Heart left ventricle (tissue), 13 donors: Measurements from ENCODE around the gene GOLGA6D.

Source experiments
- POLR2A ChIP-seq, 2 donors: fragments of 450-650 bp; IDR thresholded peaks; one replicate each; pipeline ENCODE4 v1.6.1; 2017; ENCODE audit warnings: antibody characterized with exemption in 2 of 2, mild to moderate bottlenecking in 2 of 2, moderate library complexity in 2 of 2
- TF ChIP-seq, protein P1 (sequence below), 12 donors: fragments of 200-600 bp; sonication (generic) in 4 of 12; IDR thresholded peaks; one replicate each; pipeline versions ENCODE4 v1.5.0 to v1.8.0; 2018 to 2022; ENCODE audit warnings: antibody characterized with exemption in 12 of 12, mild to moderate bottlenecking in 5 of 12
- donor health status: ischemic (EF 13 %, LVEDD 7.1; RV severe dilation, severe dysfunction).
- donor health status: DM: no; HTN: yes; CAD: no.
- donor health status: DM: no; HTN: no; CAD: no.
- donor health status: ischemic (EF 25% LVEDD 6.9; RV normal size, moderate dysfunction).
- donor health status: ischemic (EF 25% LVEDD 5.7; RV mildly dilated, moderate dysfunction).
- donor health status: ischemic (EF 35%, LVEDD 5.7; RV mildly dilated, moderate dysfunction).
- donor health status: nonischemic (EF 11% LVEDD 7.7; RV severe dilation, severe dysfunction).
- donor health status: DM: yes; HTN: yes; CAD: no.
- donor health status: PGD.
- donor health status: ischemic (EF 29% LVEDD 5.4; RV normal size, mild dysfunction).
- donor health status: nonischemic (EF 23%, LVEDD 6.1; RV moderate dilation, normal function).

DNA sequence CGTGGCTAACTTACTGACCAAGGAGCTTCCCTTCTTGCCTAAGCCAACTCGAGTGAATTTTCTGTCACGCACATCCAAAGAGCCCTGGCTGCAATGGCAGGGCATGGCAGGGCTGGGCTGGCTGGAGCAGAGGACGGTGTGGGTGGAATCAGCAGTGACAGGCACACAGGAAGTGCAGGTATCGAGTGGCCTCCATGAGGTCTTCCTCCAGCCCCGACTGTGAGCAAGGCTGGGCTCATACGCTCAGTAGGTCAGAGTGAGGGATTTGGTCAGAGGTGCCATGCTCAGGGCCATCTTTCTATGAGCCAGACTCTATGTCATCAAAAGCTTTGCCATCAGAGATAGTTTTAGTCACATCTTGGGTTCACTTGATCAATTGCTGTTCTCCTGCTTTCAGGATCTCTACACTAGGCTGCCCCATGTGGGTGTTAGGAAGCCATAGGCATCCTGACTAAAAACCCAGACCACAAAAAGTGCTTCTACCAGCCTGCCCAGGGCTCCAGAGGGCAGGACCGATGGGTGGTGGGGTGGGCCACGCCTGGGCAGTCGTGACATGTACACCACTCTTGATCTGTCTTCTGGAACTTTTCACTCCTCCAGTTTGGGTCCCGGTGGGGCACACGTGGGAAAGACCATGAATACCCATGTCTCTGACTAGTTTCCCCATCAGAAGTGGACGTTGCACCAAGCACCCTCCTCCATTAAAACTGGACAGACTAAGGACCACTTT, 30.6 kb downstream of the GOLGA6D start:
- TF ChIP-seq, protein P1, sequence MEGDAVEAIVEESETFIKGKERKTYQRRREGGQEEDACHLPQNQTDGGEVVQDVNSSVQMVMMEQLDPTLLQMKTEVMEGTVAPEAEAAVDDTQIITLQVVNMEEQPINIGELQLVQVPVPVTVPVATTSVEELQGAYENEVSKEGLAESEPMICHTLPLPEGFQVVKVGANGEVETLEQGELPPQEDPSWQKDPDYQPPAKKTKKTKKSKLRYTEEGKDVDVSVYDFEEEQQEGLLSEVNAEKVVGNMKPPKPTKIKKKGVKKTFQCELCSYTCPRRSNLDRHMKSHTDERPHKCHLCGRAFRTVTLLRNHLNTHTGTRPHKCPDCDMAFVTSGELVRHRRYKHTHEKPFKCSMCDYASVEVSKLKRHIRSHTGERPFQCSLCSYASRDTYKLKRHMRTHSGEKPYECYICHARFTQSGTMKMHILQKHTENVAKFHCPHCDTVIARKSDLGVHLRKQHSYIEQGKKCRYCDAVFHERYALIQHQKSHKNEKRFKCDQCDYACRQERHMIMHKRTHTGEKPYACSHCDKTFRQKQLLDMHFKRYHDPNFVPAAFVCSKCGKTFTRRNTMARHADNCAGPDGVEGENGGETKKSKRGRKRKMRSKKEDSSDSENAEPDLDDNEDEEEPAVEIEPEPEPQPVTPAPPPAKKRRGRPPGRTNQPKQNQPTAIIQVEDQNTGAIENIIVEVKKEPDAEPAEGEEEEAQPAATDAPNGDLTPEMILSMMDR (IDR thresholded peaks at IDR 0.05) = no peak
- TF ChIP-seq POLR2A (IDR thresholded peaks at IDR 0.05) = no peak
